HepG2 (cell line): ENCODE measurements around the gene VAC14. TPM values are rescaled to one million over a fixed set of nuclear protein-coding genes. Genes with fewer than 3 reads are reported as not detected.

Experiments used
- CBX2 ChIP-seq, 2 experiments: fragments of 200-600 bp in 1 of 2; sonication (generic); formaldehyde crosslinking in 1 of 2; IDR thresholded peaks; 2 replicates each; pipeline versions ENCODE4 v1.7.0 to v1.8.1; 2018 to 2022; ENCODE audit warnings: low read depth in 2 of 2, low read length in 1 of 2, mild to moderate bottlenecking in 1 of 2, missing genetic modification reagents in 1 of 2
- CSRNP2 ChIP-seq: sonication (generic); formaldehyde crosslinking; conservative IDR thresholded peaks from 2 replicates; pipeline ENCODE4 v1.8.0; 2022; ENCODE audit warnings: low read depth, missing genetic modification reagents
- ESRRA ChIP-seq: sonication (generic); formaldehyde crosslinking; IDR thresholded peaks from 2 replicates; pipeline ENCODE4 v1.5.1; 2020; ENCODE audit warnings: mild to moderate bottlenecking, low read depth, missing genetic modification reagents
- FLYWCH1 ChIP-seq: sonication (generic); formaldehyde crosslinking; IDR thresholded peaks from 2 replicates; pipeline ENCODE4 v1.8.1; 2023; ENCODE audit warnings: mild to moderate bottlenecking, missing genetic modification reagents
- GTF3A ChIP-seq: sonication (generic); formaldehyde crosslinking; conservative IDR thresholded peaks from 2 replicates; pipeline ENCODE4 v1.4.0; 2020; ENCODE audit warnings: mild to moderate bottlenecking, missing genetic modification reagents
- HBP1 ChIP-seq: IDR thresholded peaks from 2 replicates; pipeline ENCODE4 v1.6.1; 2016; ENCODE audit warnings: low read depth, control low read depth
- KMT2A ChIP-seq: sonication (generic); formaldehyde crosslinking; IDR thresholded peaks from 2 replicates; pipeline ENCODE4 v1.4.0; 2020; ENCODE audit warnings: missing genetic modification reagents
- NCOA2 ChIP-seq: sonication (generic); formaldehyde crosslinking; IDR thresholded peaks from 2 replicates; pipeline ENCODE4 v1.8.0; 2022; ENCODE audit warnings: inconsistent platforms
- NFATC3 ChIP-seq: sonication (generic); formaldehyde crosslinking; IDR thresholded peaks from 2 replicates; pipeline ENCODE4 v1.5.1; 2020; ENCODE audit warnings: mild to moderate bottlenecking, missing genetic modification reagents
- NFYC ChIP-seq: IDR thresholded peaks from 2 replicates; pipeline ENCODE4 v1.6.1; 2016; ENCODE audit warnings: missing genetic modification reagents, missing compliant biosample characterization
- NR3C1 ChIP-seq: sonication (generic); formaldehyde crosslinking; IDR thresholded peaks from 2 replicates; pipeline ENCODE4 v1.4.0; 2020; ENCODE audit warnings: missing genetic modification reagents
- PHF21A ChIP-seq: sonication (generic); formaldehyde crosslinking; IDR thresholded peaks from 2 replicates; pipeline ENCODE4 v1.5.0; 2020; ENCODE audit warnings: mild to moderate bottlenecking, missing genetic modification reagents
- RXRA ChIP-seq: sonication (generic); formaldehyde crosslinking; IDR thresholded peaks from 2 replicates; pipeline ENCODE4 v1.5.1; 2020; ENCODE audit warnings: missing genetic modification reagents
- SNAPC2 ChIP-seq: sonication (generic); formaldehyde crosslinking; IDR thresholded peaks from 2 replicates; pipeline ENCODE4 v1.8.1; 2022; ENCODE audit warnings: mild to moderate bottlenecking, missing genetic modification reagents
- TP53 ChIP-seq: sonication (generic); formaldehyde crosslinking; conservative IDR thresholded peaks from 2 replicates; pipeline ENCODE4 v1.4.0; 2020; ENCODE audit warnings: missing genetic modification reagents
- ZBTB7A ChIP-seq: sonication (generic); formaldehyde crosslinking; IDR thresholded peaks from 2 replicates; pipeline ENCODE4 v1.8.0; 2022; ENCODE audit warnings: mild to moderate bottlenecking, missing genetic modification reagents
- ZFP90 ChIP-seq: sonication (generic); formaldehyde crosslinking; IDR thresholded peaks from 2 replicates; pipeline ENCODE4 v1.8.0; 2022; ENCODE audit warnings: missing genetic modification reagents, mild to moderate bottlenecking, inconsistent platforms, borderline replicate concordance
- ZNF12 ChIP-seq: sonication (generic); formaldehyde crosslinking; IDR thresholded peaks from 2 replicates; pipeline ENCODE4 v1.5.0; 2020; ENCODE audit warnings: missing genetic modification reagents
- ZNF143 ChIP-seq: sonication (generic); formaldehyde crosslinking; IDR thresholded peaks from 2 replicates; pipeline ENCODE4 v1.4.0; 2020; ENCODE audit warnings: missing genetic modification reagents
- ZNF335 ChIP-seq: sonication (generic); formaldehyde crosslinking; IDR thresholded peaks from 2 replicates; pipeline ENCODE4 v1.4.0; 2020; ENCODE audit warnings: missing genetic modification reagents
- ZNF33B ChIP-seq: sonication (generic); formaldehyde crosslinking; IDR thresholded peaks from 2 replicates; pipeline ENCODE4 v1.5.1; 2020; ENCODE audit warnings: mild to moderate bottlenecking, missing genetic modification reagents
- ZNF430 ChIP-seq: sonication (generic); formaldehyde crosslinking; IDR thresholded peaks from 2 replicates; pipeline ENCODE4 v1.9.0; 2021; ENCODE audit warnings: mild to moderate bottlenecking, missing genetic modification reagents
- polyA plus RNA-seq, 8 experiments: library from polyadenylated mRNA; depleted of rRNA in 3 of 8; stranded (reverse) in 7 of 8; unstranded in 1 of 8; fragments of >200 nt; fragmentation: Illumina TruSeq in 4 of 8; extraction: Trizol in 4 of 8; gene quantifications; 2 replicates each; pipeline versions ENCODE4 v1.2.1 to v1.2.3, GENCODE V29; 2011 to 2016; ENCODE audit warnings: low read depth in 4 of 8, missing spikeins in 1 of 8, mixed read lengths in 1 of 8; ENCODE audit not compliant: insufficient read depth in 1 of 8
- total RNA-seq, 5 experiments: library from RNA; depleted of rRNA; stranded (reverse); fragments of >200 nt; fragmentation: Illumina TruSeq; extraction: Trizol; gene quantifications; 2 replicates each; pipeline ENCODE4 v1.2.3, GENCODE V29; 2016; ENCODE audit warnings: low read depth in 1 of 5
- TF ChIP-seq, protein P1 (sequence below): sonication (generic); formaldehyde crosslinking; IDR thresholded peaks from 2 replicates; pipeline ENCODE4 v1.8.1; 2023; ENCODE audit warnings: missing genetic modification reagents, mild to moderate bottlenecking, borderline replicate concordance
- TF ChIP-seq, protein P2 (sequence below): sonication (generic); formaldehyde crosslinking; IDR thresholded peaks from 2 replicates; pipeline ENCODE4 v1.4.0; 2020; ENCODE audit warnings: missing genetic modification reagents

VAC14 gene
- total and polyA plus RNA-seq, 2 of the 13 experiments (the other 11 are each of a cell fraction or from before 2014, with no cell fraction given), result 23.5 to 24.6 TPM

- peak; percentile 27; the same call in 1 of the 2 replicates for TF ChIP-seq HBP1 (CRISPR knock-in tag)
- no peak; the same call in 1 of the 2 replicates for TF ChIP-seq ZNF143 (CRISPR knock-in tag)
- TF ChIP-seq ZNF12 (CRISPR knock-in tag), result no peak
- TF ChIP-seq NCOA2, result peak; percentile 79
- TF ChIP-seq RXRA (CRISPR knock-in tag), result peak; percentile 22
- TF ChIP-seq SNAPC2 (CRISPR knock-in tag), result peak; percentile 64; the same call in 1 of the 2 replicates
- peak; percentile 74 for TF ChIP-seq ZNF430
- peak; percentile 92; the same call in 1 of the 2 replicates for TF ChIP-seq ZBTB7A (CRISPR knock-in tag)
- TF ChIP-seq ZFP90 (CRISPR knock-in tag), result peak; percentile 92
- peak; percentile 23; the same call in 1 of the 2 replicates for TF ChIP-seq KMT2A (CRISPR knock-in tag)
- TF ChIP-seq, protein P1, sequence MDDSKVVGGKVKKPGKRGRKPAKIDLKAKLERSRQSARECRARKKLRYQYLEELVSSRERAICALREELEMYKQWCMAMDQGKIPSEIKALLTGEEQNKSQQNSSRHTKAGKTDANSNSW (CRISPR knock-in tag), result no peak; the same call in 1 of the 2 replicates
- peak; percentile 31; the same call in 1 of the 2 replicates for TF ChIP-seq ZNF335 (CRISPR knock-in tag)
- no peak for TF ChIP-seq NFATC3 (CRISPR knock-in tag)
- TF ChIP-seq GTF3A (CRISPR knock-in tag), result no peak
- no peak for TF ChIP-seq FLYWCH1 (CRISPR knock-in tag)
- TF ChIP-seq PHF21A (CRISPR knock-in tag), result peak; percentile 95
- no peak for TF ChIP-seq CSRNP2 (CRISPR knock-in tag)
- peak; percentile 77; the same call in 1 of the 2 replicates for TF ChIP-seq TP53
- TF ChIP-seq CBX2 (IDR thresholded peaks at IDR 0.05; ENCODE audit: low read depth, low read length), result no peak
- no peak for TF ChIP-seq CBX2 (CRISPR knock-in tag; IDR thresholded peaks at IDR 0.05; ENCODE audit: low read depth)
- TF ChIP-seq, protein P2, sequence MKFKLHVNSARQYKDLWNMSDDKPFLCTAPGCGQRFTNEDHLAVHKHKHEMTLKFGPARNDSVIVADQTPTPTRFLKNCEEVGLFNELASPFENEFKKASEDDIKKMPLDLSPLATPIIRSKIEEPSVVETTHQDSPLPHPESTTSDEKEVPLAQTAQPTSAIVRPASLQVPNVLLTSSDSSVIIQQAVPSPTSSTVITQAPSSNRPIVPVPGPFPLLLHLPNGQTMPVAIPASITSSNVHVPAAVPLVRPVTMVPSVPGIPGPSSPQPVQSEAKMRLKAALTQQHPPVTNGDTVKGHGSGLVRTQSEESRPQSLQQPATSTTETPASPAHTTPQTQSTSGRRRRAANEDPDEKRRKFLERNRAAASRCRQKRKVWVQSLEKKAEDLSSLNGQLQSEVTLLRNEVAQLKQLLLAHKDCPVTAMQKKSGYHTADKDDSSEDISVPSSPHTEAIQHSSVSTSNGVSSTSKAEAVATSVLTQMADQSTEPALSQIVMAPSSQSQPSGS (CRISPR knock-in tag), result peak; percentile 34; the same call in 1 of the 2 replicates
- TF ChIP-seq NFYC (CRISPR knock-in tag), result no peak
- no peak for TF ChIP-seq NR3C1 (CRISPR knock-in tag)
- TF ChIP-seq ZNF33B, result no peak
- TF ChIP-seq ESRRA (CRISPR knock-in tag), result peak; percentile 70; the same call in 1 of the 2 replicates
Observed at GRCh38 chr16:70681382-70682238, 119.3 kb downstream of the VAC14 start (continued).
